Mesenteric fat pad (tissue), 1 donor: ENCODE results near the gene ALPG. TPM values are rescaled to one million over a fixed set of nuclear protein-coding genes. Genes with fewer than 3 reads are reported as not detected.
"Not testable (repeated sequence)": the region's sequence is repeated elsewhere in the genome, so short reads cannot be mapped to it uniquely, and the experiment has no call there.

ENCODE experiments used
- DNase-seq: peaks from one replicate; pipeline ENCODE4 v3.0.0-alpha.2; 2020; ENCODE audit warnings: low spot score
- total RNA-seq: library from RNA; stranded (reverse); fragmentation: NEBNext Ultra II Directional; extraction: Animal tissue kit (Norgen Biotek cat#: 25700); gene quantifications from one replicate; pipeline ENCODE4 v1.2.1, GENCODE V29; 2021
- donor health status: DM: yes; HTN: yes; CAD: no.

Gene ALPG
- total RNA-seq, 1 donor from 2014 or later = not detected

GRCh38 chr2:232376713-232377112 is 29.9 kb upstream of the ALPG start:
- DNase-seq = peak; percentile 77

GRCh38 chr2:232377319-232377718 is 29.3 kb upstream of the ALPG start:
- peak; percentile 60 for DNase-seq

- peak; percentile 86 for DNase-seq
Observed at GRCh38 chr2:232377841-232378734, 28.6 kb upstream of the ALPG start.

- peak; percentile 64 for DNase-seq
Observed at GRCh38 chr2:232378735-232379151, 27.9 kb upstream of the ALPG start, which contains the start of gene ALPP. Gene ALPP (plus strand): TSS chr2:232378751. CDS start chr2:232378803, 52 bp downstream.

- DNase-seq = peak; percentile 73
Observed at GRCh38 chr2:232379610-232380590, 26.7 kb upstream of the ALPG start.

GRCh38 chr2:232381204-232382031 is 25.2 kb upstream of the ALPG start:
- DNase-seq = peak; percentile 88

GRCh38 chr2:232382331-232383225 is 24.1 kb upstream of the ALPG start:
- no peak for DNase-seq

DNA sequence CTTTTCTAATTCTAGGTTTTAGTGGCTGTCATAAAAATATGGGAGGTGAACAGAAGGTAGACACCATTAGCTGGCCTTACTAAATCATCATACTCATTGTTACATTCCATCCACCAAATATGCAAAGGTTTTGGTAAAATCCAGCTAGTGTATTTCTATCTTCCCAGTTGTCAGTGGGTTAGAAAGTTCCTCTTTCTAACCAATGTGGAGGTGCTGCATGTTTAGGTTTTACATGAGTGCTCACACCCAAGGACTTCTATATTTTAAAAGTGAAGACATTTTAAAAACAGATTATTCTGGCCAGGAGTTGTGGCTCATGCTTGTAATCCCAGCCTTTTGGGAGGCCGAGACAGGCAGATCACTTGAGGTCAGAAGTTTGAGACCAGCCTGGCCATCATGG is 22.2 kb upstream of the ALPG start:
- no peak for DNase-seq

- not testable (repeated sequence) for DNase-seq
Observed at GRCh38 chr2:232385058-232385457, 21.6 kb upstream of the ALPG start.

DNA sequence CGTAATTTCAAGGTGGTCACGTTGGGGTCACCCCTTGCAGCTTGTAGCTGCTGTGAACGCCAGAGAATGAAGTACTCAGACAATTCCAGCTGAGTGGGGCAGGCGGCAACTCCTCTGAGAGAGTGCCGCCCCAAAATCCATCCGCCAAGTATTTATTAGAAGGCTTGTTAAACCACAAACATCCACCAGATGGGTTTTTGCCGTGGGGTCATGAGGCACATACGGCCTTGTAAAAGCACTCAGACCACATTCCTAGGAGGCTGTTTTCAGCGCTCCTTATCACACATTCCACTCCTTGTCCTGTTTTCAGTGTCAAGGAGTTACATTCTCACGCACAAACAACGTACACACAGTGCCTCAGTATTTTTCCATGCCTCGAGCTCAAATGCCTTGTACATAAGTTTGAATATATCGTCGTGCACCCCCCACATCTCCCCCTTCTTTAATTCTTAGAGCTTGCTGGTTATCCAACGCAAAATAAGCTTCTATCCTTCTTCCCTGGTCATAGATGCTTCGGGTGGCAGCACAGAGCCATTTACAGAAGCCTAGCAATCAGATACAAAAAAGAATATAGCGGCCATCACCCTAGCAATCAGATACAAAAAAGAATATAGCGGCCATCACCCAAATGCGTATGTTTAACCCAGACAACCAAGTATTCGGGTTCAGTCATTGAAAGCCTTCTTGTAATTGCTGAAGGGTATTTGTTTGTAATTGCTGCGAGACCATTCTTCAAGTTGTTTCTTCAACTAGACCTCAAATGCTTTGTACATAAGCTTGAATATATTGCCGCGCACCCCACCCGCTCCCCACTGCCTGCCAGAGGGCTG is 20.8 kb upstream of the ALPG start:
- no peak for DNase-seq

- no peak for DNase-seq
Observed at GRCh38 chr2:232386490-232386739, 20.2 kb upstream of the ALPG start.

- DNase-seq = no peak
Observed at GRCh38 chr2:232386740-232387450, 19.7 kb upstream of the ALPG start.

- DNase-seq = no peak
Observed at GRCh38 chr2:232387451-232388171, 19.0 kb upstream of the ALPG start.

DNA sequence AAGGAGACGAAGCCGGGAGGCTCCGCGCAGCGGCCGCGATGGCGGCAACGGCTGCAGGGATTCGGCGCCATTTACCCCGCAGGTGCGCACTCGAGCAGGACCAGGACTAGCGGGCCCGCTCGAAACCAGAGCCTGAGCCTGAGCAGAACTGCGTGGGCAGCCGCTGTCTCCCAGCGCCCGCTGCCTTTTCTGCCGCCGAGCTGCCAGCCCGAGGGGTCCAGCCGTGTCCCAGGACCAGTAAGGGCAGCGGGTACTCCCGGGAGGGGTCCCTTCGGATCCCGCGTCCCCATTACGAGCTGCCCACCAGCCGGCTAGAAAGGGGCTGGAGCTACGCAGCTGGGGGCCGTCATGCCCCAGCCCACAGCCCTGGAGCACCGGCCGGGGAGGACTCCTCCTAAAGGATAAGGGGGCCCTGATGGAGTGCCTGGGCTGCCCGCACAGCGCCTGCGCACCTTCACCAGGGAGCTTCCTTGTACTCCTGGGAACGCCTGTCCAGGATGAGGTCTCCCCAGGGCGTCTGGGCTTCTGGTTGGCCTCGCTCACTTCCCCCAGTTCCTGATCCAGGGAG is 18.2 kb upstream of the ALPG start:
- DNase-seq = no peak

DNA sequence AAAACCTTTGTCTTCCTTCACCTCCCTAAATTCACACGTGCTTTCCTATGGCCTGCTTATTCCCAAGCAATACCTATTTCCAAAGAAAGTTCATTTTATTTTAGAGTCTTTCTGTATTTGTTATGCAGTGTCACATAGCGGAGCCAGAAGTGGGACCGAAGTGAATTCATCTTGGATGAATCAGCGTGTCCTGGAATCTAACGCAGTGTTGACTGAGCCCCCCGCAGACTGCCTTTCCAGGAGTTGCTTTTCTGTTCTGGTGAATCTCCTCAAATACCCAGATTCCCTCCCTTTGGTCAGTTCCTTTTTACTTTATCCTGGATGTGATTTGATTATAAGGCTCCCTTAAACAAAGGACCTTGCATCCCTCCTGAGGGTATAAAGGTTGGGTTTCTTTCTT is 17.3 kb upstream of the ALPG start:
- DNase-seq = no peak

DNA sequence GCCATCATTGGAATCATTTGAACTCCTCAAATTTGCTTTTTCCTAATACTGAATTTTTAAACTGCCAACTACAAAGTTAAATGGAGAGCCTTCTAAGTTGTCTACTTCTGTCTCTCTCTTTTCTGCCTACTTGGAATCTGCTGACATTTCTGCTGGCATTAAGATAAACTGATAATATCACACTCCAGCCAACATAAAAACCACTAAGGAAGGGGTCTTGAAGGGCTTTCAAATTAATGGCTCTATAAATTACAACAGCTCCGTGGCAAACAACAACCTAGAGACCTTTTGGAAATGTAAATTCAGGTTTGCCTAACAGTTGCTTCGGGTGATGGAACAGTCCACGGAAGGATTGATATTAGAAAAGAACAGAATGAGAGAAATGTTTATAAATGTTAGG is 16.0 kb upstream of the ALPG start:
- DNase-seq = no peak

DNA sequence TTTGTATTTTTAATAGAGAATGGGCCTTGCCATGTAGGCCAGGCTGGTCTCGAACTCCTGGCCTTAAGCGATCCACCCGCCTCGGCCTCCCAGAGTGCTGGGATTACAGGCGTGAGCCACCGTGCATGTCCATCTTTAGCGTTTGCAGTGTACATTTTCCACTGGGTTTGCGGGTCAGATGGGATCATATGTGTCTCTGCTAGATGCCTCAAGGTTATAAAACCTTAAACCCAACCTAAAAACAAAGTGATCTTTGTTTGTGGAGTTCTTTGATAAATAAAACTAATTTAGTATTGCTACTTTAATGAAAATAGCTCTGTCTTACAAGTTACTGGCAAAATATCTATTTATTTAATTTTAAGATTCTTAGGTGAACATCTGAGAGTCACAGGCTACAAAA is 13.1 kb upstream of the ALPG start:
- DNase-seq = no peak

- DNase-seq = not testable (repeated sequence)
Observed at GRCh38 chr2:232394431-232394830, 12.2 kb upstream of the ALPG start.
